GM12878 (cell line): Measurements from ENCODE around the gene NOTCH3. TPM values are rescaled to one million over a fixed set of nuclear protein-coding genes. Genes with fewer than 3 reads are reported as not detected.

Experiments
- ATAC-seq: fragments of 200-7000 bp; cut with Tn5 transposase; 3 replicates; pipeline ENCODE4 v1.9.1; 2020; ENCODE audit warnings: mild to moderate bottlenecking, moderate library complexity
- BruUV-seq: library from RNA; stranded (reverse); fragments of 400-500 nt; replicated peaks from 2 replicates; lab custom pipeline; 2021; lab: Mats Ljungman, UMichigan
- CTCF ChIA-PET: fragments of 300-600 bp; sonication (Branson Sonifier 250); formaldehyde crosslinking; extraction: SDS; loops from one replicate; lab custom pipeline; 2021; ENCODE audit warnings: inconsistent platforms; lab: Yijun Ruan, JAX
- POLR2A ChIA-PET: fragments of 350-600 bp; formaldehyde crosslinking; extraction: SDS; loops from one replicate; lab custom pipeline; 2021; ENCODE audit warnings: inconsistent platforms; lab: Charles Lee
- RAD21 ChIA-PET: fragments of 300-600 bp; sonication (Branson Sonifier 250); formaldehyde crosslinking; loops from one replicate; lab custom pipeline; 2023; ENCODE audit warnings: antibody characterized with exemption; ENCODE audit not compliant: unreplicated experiment; lab: Charles Lee
- SMC1A ChIA-PET: fragments of 300-600 bp; sonication (Branson Sonifier 250); formaldehyde crosslinking; loops from one replicate; lab custom pipeline; 2023; ENCODE audit not compliant: unreplicated experiment, uncharacterized antibody; lab: Charles Lee
- DNase-seq: peaks from one replicate; pipeline ENCODE4 v3.0.0-alpha.2; 2011; ENCODE audit warnings: low read depth, low spot score
- FAIRE-seq: peaks from 3 replicates; lab custom pipeline; 2011; peaks lifted over from hg19 to GRCh38; lab: Jason Lieb, UNC
- H2AFZ ChIP-seq: 2 replicates; pipeline ENCODE4 v1.6.0; 2011; ENCODE audit warnings: low read depth, low read length, control low read depth; ENCODE audit not compliant: control insufficient read depth
- H3K27ac ChIP-seq: 2 replicates; pipeline ENCODE4 v1.5.1; 2011; ENCODE audit warnings: control low read depth; ENCODE audit not compliant: control insufficient read depth, insufficient read depth
- H3K27me3 ChIP-seq, 2 experiments: replicated peaks in 1 of 2; 2 replicates each; pipeline versions ENCODE4 v1.6.0 to v1.6.1; 2011; ENCODE audit warnings: low read length in 1 of 2; ENCODE audit not compliant: control insufficient read depth in 2 of 2, insufficient read depth in 2 of 2
- H3K36me3 ChIP-seq, 2 experiments: 2 replicates each; pipeline ENCODE4 v1.5.1; 2011; ENCODE audit warnings: low read length in 1 of 2; ENCODE audit not compliant: control insufficient read depth in 2 of 2, insufficient read depth in 2 of 2
- H3K4me1 ChIP-seq: 2 replicates; pipeline ENCODE4 v1.6.1; 2011; ENCODE audit warnings: mild to moderate bottlenecking, low read length, moderate library complexity, mixed read lengths; ENCODE audit not compliant: control insufficient read depth, insufficient read depth
- H3K4me2 ChIP-seq: 2 replicates; pipeline ENCODE4 v1.6.0; 2011; ENCODE audit warnings: control low read depth; ENCODE audit not compliant: control insufficient read depth, insufficient read depth
- H3K4me3 ChIP-seq: fragments of 200-600 bp; sonication (generic); 2 replicates; pipeline ENCODE4 v1.5.1; 2016
- H3K79me2 ChIP-seq: 2 replicates; pipeline ENCODE4 v1.6.0; 2011; ENCODE audit warnings: low read length; ENCODE audit not compliant: control insufficient read depth, insufficient read depth
- H3K9ac ChIP-seq: 2 replicates; pipeline ENCODE4 v1.8.0; 2011; ENCODE audit warnings: low read length, control low read depth, mixed read lengths; ENCODE audit not compliant: control insufficient read depth, insufficient read depth
- H3K9me3 ChIP-seq: replicated peaks from 3 replicates; pipeline ENCODE4 v1.5.1; 2011; ENCODE audit warnings: mild to moderate bottlenecking, low read length; ENCODE audit not compliant: control insufficient read depth, insufficient read depth
- H4K20me1 ChIP-seq: 2 replicates; pipeline ENCODE4 v1.6.0; 2011; ENCODE audit not compliant: control insufficient read depth, insufficient read depth
- CHD4 ChIP-seq: fragments of 200-600 bp; sonication (generic); IDR thresholded peaks from 2 replicates; pipeline ENCODE4 v1.6.1; 2016; ENCODE audit warnings: mild to moderate bottlenecking
- CREM ChIP-seq: IDR thresholded peaks from 2 replicates; pipeline ENCODE4 v1.6.1; 2014; ENCODE audit warnings: antibody characterized with exemption, low read depth
- NFXL1 ChIP-seq: fragments of 450-650 bp; IDR thresholded peaks from 2 replicates; pipeline ENCODE4 v1.6.1; 2017; ENCODE audit warnings: antibody characterized with exemption, mild to moderate bottlenecking, borderline replicate concordance
- NFYA ChIP-seq: IDR thresholded peaks from 2 replicates; pipeline ENCODE4 v1.6.1; 2011; ENCODE audit warnings: low read depth, mild to moderate bottlenecking, low read length, improper control_type of control experiment, borderline replicate concordance
- NFYB ChIP-seq: IDR thresholded peaks from 2 replicates; pipeline ENCODE4 v1.6.1; 2011; ENCODE audit warnings: low read depth, mild to moderate bottlenecking, low read length, improper control_type of control experiment, moderate library complexity; ENCODE audit not compliant: insufficient read depth
- NR2C2 ChIP-seq: IDR thresholded peaks from 2 replicates; pipeline ENCODE4 v1.6.1; 2011; ENCODE audit warnings: borderline replicate concordance, low read depth; ENCODE audit not compliant: control insufficient read depth, insufficient read length
- POLR2AphosphoS5 ChIP-seq: IDR thresholded peaks from 2 replicates; pipeline ENCODE4 v1.6.1; 2011; ENCODE audit warnings: mild to moderate bottlenecking, low read length, inconsistent platforms
- RELA ChIP-seq: fragments of 450-650 bp; IDR thresholded peaks from 2 replicates; pipeline ENCODE4 v1.8.0; 2014; ENCODE audit warnings: borderline replicate concordance; ENCODE audit not compliant: partially characterized antibody
- SUZ12 ChIP-seq: fragments of 200-600 bp; sonication (generic); IDR thresholded peaks from one replicate; pipeline ENCODE4 v1.6.1; 2018; ENCODE audit warnings: antibody characterized with exemption, mild to moderate bottlenecking; ENCODE audit not compliant: unreplicated experiment
- TCF12 ChIP-seq: IDR thresholded peaks from 2 replicates; pipeline ENCODE4 v1.6.1; 2011; ENCODE audit warnings: low read depth, mild to moderate bottlenecking, low read length
- WRNIP1 ChIP-seq: IDR thresholded peaks from 2 replicates; pipeline ENCODE4 v1.6.1; 2011; ENCODE audit warnings: low read depth, low read length, improper control_type of control experiment, borderline replicate concordance
- ZNF24 ChIP-seq: fragments of 450-650 bp; IDR thresholded peaks from 2 replicates; pipeline ENCODE4 v1.6.1; 2017; ENCODE audit warnings: antibody characterized with exemption, mild to moderate bottlenecking
- ZNF622 ChIP-seq: fragments of 450-650 bp; IDR thresholded peaks from 2 replicates; pipeline ENCODE4 v1.6.1; 2017; ENCODE audit warnings: mild to moderate bottlenecking, inconsistent platforms
- WGBS: methylation state at CpG from one replicate; pipeline ENCODE4 v1.1.6; 2016; ENCODE audit warnings: low lambda C conversion rate; ENCODE audit not compliant: insufficient replicate concordance, insufficient coverage; ENCODE audit errors: missing lambda C conversion rate; 5-methylcytosine and 5-hydroxymethylcytosine counted together
- in situ Hi-C: fragments of 300-500 bp; cut with MboI; formaldehyde crosslinking; loops from 9 replicates; pipeline ENCODE4 v1.14.3; 2018; ENCODE audit warnings: mixed read lengths
- intact Hi-C: fragments of 100-400 bp; cut with micrococcal nuclease; formaldehyde crosslinking; loops from one replicate; pipeline ENCODE4 v1.14.2; 2022; ENCODE audit not compliant: unreplicated experiment
- polyA plus RNA-seq, 11 experiments: library from polyadenylated mRNA; depleted of rRNA in 4 of 11; unstranded in 6 of 11; stranded (reverse) in 5 of 11; fragments of >200 nt; fragmentation: Nextera tagmentation in 4 of 11; fragmentation: Illumina TruSeq in 1 of 11; extraction: Ambion mirVana in 4 of 11; extraction: Trizol in 1 of 11; gene quantifications; 1 replicate in 1 of 11; 2 replicates in 10 of 11; pipeline versions ENCODE4 v1.2.1 to v1.2.3, GENCODE V29; 2011 to 2016; ENCODE audit warnings: inconsistent platforms in 2 of 11, missing spikeins in 2 of 11, low read depth in 1 of 11
- total RNA-seq, 4 experiments: library from RNA; depleted of rRNA in 3 of 4; stranded (reverse); fragments of >200 nt in 3 of 4; fragmentation: Illumina TruSeq in 1 of 4; extraction: Trizol in 1 of 4; gene quantifications; 2 replicates each; pipeline versions ENCODE4 v1.2.1 to v1.2.3, GENCODE V29; 2013 to 2021
- TF ChIP-seq, protein P1 (sequence below): fragments of 450-650 bp; IDR thresholded peaks from 2 replicates; pipeline ENCODE4 v1.6.1; 2016; ENCODE audit warnings: mild to moderate bottlenecking

The NOTCH3 gene
- total and polyA plus RNA-seq, 10 of the 15 experiments (the other 5 are each of a cell fraction or from before 2014, with no cell fraction given), result 0.01 to 0.42 (median 0.10) TPM; not detected in 5

- POLR2A ChIA-PET, result no interaction called here
- CTCF ChIA-PET, result no interaction called here
- H3K9ac ChIP-seq, result no peak overlapping the region
- H3K4me3 ChIP-seq, result no peak overlapping the region
- intact Hi-C loops, result no loop called here
- DNase-seq, result no peak
- no peaks in the 10 kb centered on the region for H3K36me3 ChIP-seq
- no peaks in the 10 kb centered on the region for H3K9me3 ChIP-seq
- peaks cover 0 to 2% of the 10 kb centered on the region in 2 experiments; a peak in 2 of 4 replicates for H3K27me3 ChIP-seq
- no peak for ATAC-seq
- no peaks in the 10 kb centered on the region for H4K20me1 ChIP-seq
- BruUV-seq, result no TSS peak
- H2AFZ ChIP-seq, result no peak overlapping the region
- H3K27ac ChIP-seq, result no peak overlapping the region
- SMC1A ChIA-PET, result no interaction called here
- no peaks in the 10 kb centered on the region for H3K79me2 ChIP-seq
- no peak overlapping the region for H3K4me2 ChIP-seq
- WGBS, result 20% methylated on average over 4 of the region's 4 CpGs
- in situ Hi-C loops, result no loop called here
- FAIRE-seq, result no peak
- RAD21 ChIA-PET, result no interaction called here
- TF ChIP-seq CREM (no peak), ZNF24 (no peak), NFXL1 (no peak), POLR2AphosphoS5 (no peak), WRNIP1 (no peak)
- H3K4me1 ChIP-seq, result no peaks in the 10 kb centered on the region
These were observed 4.3 kb downstream of the NOTCH3 start for GRCh38 chr19:15196360-15197005.

- no peak for FAIRE-seq
- H3K4me1 ChIP-seq, result no peaks in the 10 kb centered on the region
- H4K20me1 ChIP-seq, result no peaks in the 10 kb centered on the region
- WGBS, result 28% methylated on average over 42 of the region's 91 CpGs
- no peak overlapping the region for H3K4me2 ChIP-seq
- peaks cover 0 to 2% of the 10 kb centered on the region in 2 experiments; a peak in 2 of 4 replicates for H3K27me3 ChIP-seq
- H3K27ac ChIP-seq, result no peak overlapping the region
- H3K9me3 ChIP-seq, result no peaks in the 10 kb centered on the region
- H3K79me2 ChIP-seq, result no peaks in the 10 kb centered on the region
- DNase-seq, result no peak
- no peak overlapping the region for H3K9ac ChIP-seq
- H3K36me3 ChIP-seq, result no peaks in the 10 kb centered on the region
- ChIA-PET SMC1A (no interaction called here), POLR2A (interaction anchor here (0.6 kb wide), 1 partner anchor 559 kb away, joined by 5 read pairs; no protein-coding TSS in a partner anchor), RAD21 (no interaction called here), CTCF (no interaction called here)
- in situ Hi-C loops (no loop called here), intact Hi-C loops (no loop called here)
- H3K4me3 ChIP-seq, result no peak overlapping the region
- no peak overlapping the region for H2AFZ ChIP-seq
- ATAC-seq, result no peak
- BruUV-seq, result no TSS peak
- TF ChIP-seq NR2C2, result no peak
- TF ChIP-seq SUZ12, result no peak
- no peak for TF ChIP-seq TCF12
- TF ChIP-seq NFYA, result no peak
- TF ChIP-seq CHD4, result no peak
- TF ChIP-seq, protein P1, sequence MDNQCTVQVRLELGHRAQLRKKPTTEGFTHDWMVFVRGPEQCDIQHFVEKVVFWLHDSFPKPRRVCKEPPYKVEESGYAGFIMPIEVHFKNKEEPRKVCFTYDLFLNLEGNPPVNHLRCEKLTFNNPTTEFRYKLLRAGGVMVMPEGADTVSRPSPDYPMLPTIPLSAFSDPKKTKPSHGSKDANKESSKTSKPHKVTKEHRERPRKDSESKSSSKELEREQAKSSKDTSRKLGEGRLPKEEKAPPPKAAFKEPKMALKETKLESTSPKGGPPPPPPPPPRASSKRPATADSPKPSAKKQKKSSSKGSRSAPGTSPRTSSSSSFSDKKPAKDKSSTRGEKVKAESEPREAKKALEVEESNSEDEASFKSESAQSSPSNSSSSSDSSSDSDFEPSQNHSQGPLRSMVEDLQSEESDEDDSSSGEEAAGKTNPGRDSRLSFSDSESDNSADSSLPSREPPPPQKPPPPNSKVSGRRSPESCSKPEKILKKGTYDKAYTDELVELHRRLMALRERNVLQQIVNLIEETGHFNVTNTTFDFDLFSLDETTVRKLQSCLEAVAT, result no peak
- no peak for TF ChIP-seq NFYB
- TF ChIP-seq ZNF622, result no peak
- no peak for TF ChIP-seq RELA
These were observed 5.1 kb downstream of the NOTCH3 start for GRCh38 chr19:15195371-15196334.
